SK-N-SH treated with all-trans-retinoic acid at 6 μM for 48 hours (cell line): ENCODE measurements around the gene DPP9.

ENCODE experiments used
- ATAC-seq: fragments of 200-7000 bp; cut with Tn5 transposase; 3 replicates; pipeline ENCODE4 v1.9.1; 2020; ENCODE audit warnings: mild to moderate bottlenecking, moderate library complexity
- ARNTL ChIP-seq: fragments of 450-650 bp; formaldehyde crosslinking; IDR thresholded peaks from 2 replicates; pipeline ENCODE4 v1.5.0; 2020; ENCODE audit warnings: low read depth, mild to moderate bottlenecking, moderate library complexity, borderline replicate concordance
- BACH2 ChIP-seq: fragments of 250-450 bp; sonication (Bioruptor Pico); IDR thresholded peaks from 2 replicates; pipeline ENCODE4 v1.9.0; 2021; ENCODE audit warnings: mild to moderate bottlenecking, borderline replicate concordance
- ESRRG ChIP-seq: fragments of 250-450 bp; sonication (Bioruptor Pico); IDR thresholded peaks from 2 replicates; pipeline ENCODE4 v1.6.1; 2021; ENCODE audit warnings: mild to moderate bottlenecking
- GLIS3 ChIP-seq: fragments of 250-450 bp; sonication (Bioruptor Pico); IDR thresholded peaks from 2 replicates; pipeline ENCODE4 v1.5.0; 2020; ENCODE audit warnings: mild to moderate bottlenecking, moderate library complexity
- ISL1 ChIP-seq: fragments of 250-450 bp; sonication (Bioruptor Pico); IDR thresholded peaks from 2 replicates; pipeline ENCODE4 v2.1.2; 2022; ENCODE audit warnings: mild to moderate bottlenecking, moderate library complexity
- OSR1 ChIP-seq: fragments of 250-450 bp; sonication (Bioruptor Pico); IDR thresholded peaks from 2 replicates; pipeline ENCODE4 v1.8.0; 2022; ENCODE audit warnings: moderate library complexity, mild to moderate bottlenecking, inconsistent platforms
- PPARA ChIP-seq: fragments of 250-450 bp; sonication (Bioruptor Pico); IDR thresholded peaks from 2 replicates; pipeline ENCODE4 v1.5.0; 2020; ENCODE audit warnings: mild to moderate bottlenecking, borderline replicate concordance
- RARB ChIP-seq: fragments of 250-450 bp; sonication (Bioruptor Pico); IDR thresholded peaks from 2 replicates; pipeline ENCODE4 v1.8.0; 2021; ENCODE audit warnings: mild to moderate bottlenecking, moderate library complexity
- SNAI2 ChIP-seq: fragments of 250-450 bp; sonication (Bioruptor Pico); IDR thresholded peaks from 2 replicates; pipeline ENCODE4 v1.5.0; 2020; ENCODE audit warnings: mild to moderate bottlenecking, moderate library complexity
- TCF4 ChIP-seq: fragments of 250-450 bp; sonication (Bioruptor Pico); IDR thresholded peaks from 2 replicates; pipeline ENCODE4 v1.8.0; 2021; ENCODE audit warnings: mild to moderate bottlenecking, moderate library complexity, borderline replicate concordance
- TOX ChIP-seq: fragments of 250-450 bp; sonication (Bioruptor Pico); IDR thresholded peaks from 2 replicates; pipeline ENCODE4 v1.8.0; 2021; ENCODE audit warnings: mild to moderate bottlenecking, moderate library complexity, borderline replicate concordance
- ZC3H10 ChIP-seq: fragments of 250-450 bp; sonication (Bioruptor Pico); IDR thresholded peaks from 2 replicates; pipeline ENCODE4 v1.5.1; 2021; ENCODE audit warnings: mild to moderate bottlenecking, moderate library complexity
- ZFP3 ChIP-seq: fragments of 250-450 bp; sonication (Bioruptor Pico); IDR thresholded peaks from 2 replicates; pipeline ENCODE4 v1.5.0; 2020; ENCODE audit warnings: mild to moderate bottlenecking, moderate library complexity
- ZFP30 ChIP-seq: fragments of 450-650 bp; formaldehyde crosslinking; IDR thresholded peaks from 2 replicates; pipeline ENCODE4 v1.5.0; 2022; ENCODE audit warnings: mild to moderate bottlenecking, moderate library complexity
- ZNF565 ChIP-seq: fragments of 450-650 bp; formaldehyde crosslinking; conservative IDR thresholded peaks from 2 replicates; pipeline ENCODE4 v1.5.0; 2020; ENCODE audit warnings: low read depth, mild to moderate bottlenecking, moderate library complexity
- ZNF70 ChIP-seq: fragments of 450-650 bp; formaldehyde crosslinking; IDR thresholded peaks from 2 replicates; pipeline ENCODE4 v1.5.0; 2020; ENCODE audit warnings: mild to moderate bottlenecking, moderate library complexity
- ZNF8 ChIP-seq: fragments of 450-650 bp; formaldehyde crosslinking; IDR thresholded peaks from 2 replicates; pipeline ENCODE4 v1.5.0; 2020; ENCODE audit warnings: mild to moderate bottlenecking, moderate library complexity
- TF ChIP-seq, protein P1 (sequence below): fragments of 250-450 bp; sonication (Bioruptor Pico); IDR thresholded peaks from 2 replicates; pipeline ENCODE4 v1.8.0; 2020; ENCODE audit warnings: mild to moderate bottlenecking, moderate library complexity, borderline replicate concordance
- TF ChIP-seq, protein P2 (sequence below): fragments of 250-450 bp; sonication (Bioruptor Pico); IDR thresholded peaks from 2 replicates; pipeline ENCODE4 v1.5.1; 2020; ENCODE audit warnings: low read depth, mild to moderate bottlenecking, moderate library complexity
- TF ChIP-seq, protein P3 (sequence below): fragments of 250-450 bp; sonication (Bioruptor Pico); IDR thresholded peaks from 2 replicates; pipeline ENCODE4 v1.8.0; 2021; ENCODE audit warnings: low read depth, mild to moderate bottlenecking, moderate library complexity, borderline replicate concordance
- TF ChIP-seq, protein P4 (sequence below): fragments of 250-450 bp; sonication (Bioruptor Pico); IDR thresholded peaks from 2 replicates; pipeline ENCODE4 v1.5.1; 2021; ENCODE audit warnings: mild to moderate bottlenecking, moderate library complexity
- TF ChIP-seq, protein P5 (sequence below): fragments of 250-450 bp; sonication (Bioruptor Pico); IDR thresholded peaks from 2 replicates; pipeline ENCODE4 v1.5.0; 2020; ENCODE audit warnings: mild to moderate bottlenecking, moderate library complexity

Gene DPP9

DNA sequence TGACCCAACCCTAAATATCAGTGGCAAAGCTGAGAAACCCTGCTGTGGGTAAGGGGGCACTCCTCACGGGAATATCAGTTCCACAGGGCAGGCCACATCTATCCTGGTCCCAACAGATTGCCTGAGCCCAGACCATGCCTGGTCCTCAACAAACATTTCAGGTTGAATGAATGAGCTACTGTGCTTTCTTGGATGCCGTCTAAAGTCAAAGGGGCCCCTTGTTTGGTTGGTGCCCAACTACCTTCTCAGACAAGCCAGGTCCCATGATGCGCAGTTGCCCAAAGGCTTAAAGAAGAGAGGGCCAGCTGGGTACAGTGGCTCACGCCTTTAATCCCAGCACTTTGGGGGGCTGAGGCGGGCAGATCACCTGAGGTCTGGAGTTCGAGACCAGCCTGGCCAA is 2.4 kb downstream of the DPP9 start:
- ATAC-seq: no peak
- TF ChIP-seq OSR1 (CRISPR knock-in tag) (no peak), ZFP30 (CRISPR knock-in tag) (no peak), GLIS3 (CRISPR knock-in tag) (no peak), ZC3H10 (no peak), ESRRG (no peak), ARNTL (CRISPR knock-in tag) (no peak), ZNF70 (CRISPR knock-in tag) (no peak), PPARA (CRISPR knock-in tag) (no peak), ISL1 (CRISPR knock-in tag) (no peak), TCF4 (CRISPR knock-in tag) (no peak), ZNF565 (CRISPR knock-in tag) (no peak), ZFP3 (CRISPR knock-in tag) (no peak), TOX (CRISPR knock-in tag) (no peak), BACH2 (CRISPR knock-in tag) (no peak)
- TF ChIP-seq, protein P1, sequence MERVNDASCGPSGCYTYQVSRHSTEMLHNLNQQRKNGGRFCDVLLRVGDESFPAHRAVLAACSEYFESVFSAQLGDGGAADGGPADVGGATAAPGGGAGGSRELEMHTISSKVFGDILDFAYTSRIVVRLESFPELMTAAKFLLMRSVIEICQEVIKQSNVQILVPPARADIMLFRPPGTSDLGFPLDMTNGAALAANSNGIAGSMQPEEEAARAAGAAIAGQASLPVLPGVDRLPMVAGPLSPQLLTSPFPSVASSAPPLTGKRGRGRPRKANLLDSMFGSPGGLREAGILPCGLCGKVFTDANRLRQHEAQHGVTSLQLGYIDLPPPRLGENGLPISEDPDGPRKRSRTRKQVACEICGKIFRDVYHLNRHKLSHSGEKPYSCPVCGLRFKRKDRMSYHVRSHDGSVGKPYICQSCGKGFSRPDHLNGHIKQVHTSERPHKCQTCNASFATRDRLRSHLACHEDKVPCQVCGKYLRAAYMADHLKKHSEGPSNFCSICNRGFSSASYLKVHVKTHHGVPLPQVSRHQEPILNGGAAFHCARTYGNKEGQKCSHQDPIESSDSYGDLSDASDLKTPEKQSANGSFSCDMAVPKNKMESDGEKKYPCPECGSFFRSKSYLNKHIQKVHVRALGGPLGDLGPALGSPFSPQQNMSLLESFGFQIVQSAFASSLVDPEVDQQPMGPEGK (CRISPR knock-in tag): no peak
- TF ChIP-seq, protein P2, sequence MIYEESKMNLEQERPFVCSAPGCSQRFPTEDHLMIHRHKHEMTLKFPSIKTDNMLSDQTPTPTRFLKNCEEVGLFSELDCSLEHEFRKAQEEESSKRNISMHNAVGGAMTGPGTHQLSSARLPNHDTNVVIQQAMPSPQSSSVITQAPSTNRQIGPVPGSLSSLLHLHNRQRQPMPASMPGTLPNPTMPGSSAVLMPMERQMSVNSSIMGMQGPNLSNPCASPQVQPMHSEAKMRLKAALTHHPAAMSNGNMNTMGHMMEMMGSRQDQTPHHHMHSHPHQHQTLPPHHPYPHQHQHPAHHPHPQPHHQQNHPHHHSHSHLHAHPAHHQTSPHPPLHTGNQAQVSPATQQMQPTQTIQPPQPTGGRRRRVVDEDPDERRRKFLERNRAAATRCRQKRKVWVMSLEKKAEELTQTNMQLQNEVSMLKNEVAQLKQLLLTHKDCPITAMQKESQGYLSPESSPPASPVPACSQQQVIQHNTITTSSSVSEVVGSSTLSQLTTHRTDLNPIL (CRISPR knock-in tag): no peak
- TF ChIP-seq, protein P3, sequence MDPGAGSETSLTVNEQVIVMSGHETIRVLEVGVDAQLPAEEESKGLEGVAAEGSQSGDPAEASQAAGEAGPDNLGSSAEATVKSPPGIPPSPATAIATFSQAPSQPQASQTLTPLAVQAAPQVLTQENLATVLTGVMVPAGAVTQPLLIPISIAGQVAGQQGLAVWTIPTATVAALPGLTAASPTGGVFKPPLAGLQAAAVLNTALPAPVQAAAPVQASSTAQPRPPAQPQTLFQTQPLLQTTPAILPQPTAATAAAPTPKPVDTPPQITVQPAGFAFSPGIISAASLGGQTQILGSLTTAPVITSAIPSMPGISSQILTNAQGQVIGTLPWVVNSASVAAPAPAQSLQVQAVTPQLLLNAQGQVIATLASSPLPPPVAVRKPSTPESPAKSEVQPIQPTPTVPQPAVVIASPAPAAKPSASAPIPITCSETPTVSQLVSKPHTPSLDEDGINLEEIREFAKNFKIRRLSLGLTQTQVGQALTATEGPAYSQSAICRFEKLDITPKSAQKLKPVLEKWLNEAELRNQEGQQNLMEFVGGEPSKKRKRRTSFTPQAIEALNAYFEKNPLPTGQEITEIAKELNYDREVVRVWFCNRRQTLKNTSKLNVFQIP: no peak
- TF ChIP-seq, all 23 proteins: peak for 0

DNA sequence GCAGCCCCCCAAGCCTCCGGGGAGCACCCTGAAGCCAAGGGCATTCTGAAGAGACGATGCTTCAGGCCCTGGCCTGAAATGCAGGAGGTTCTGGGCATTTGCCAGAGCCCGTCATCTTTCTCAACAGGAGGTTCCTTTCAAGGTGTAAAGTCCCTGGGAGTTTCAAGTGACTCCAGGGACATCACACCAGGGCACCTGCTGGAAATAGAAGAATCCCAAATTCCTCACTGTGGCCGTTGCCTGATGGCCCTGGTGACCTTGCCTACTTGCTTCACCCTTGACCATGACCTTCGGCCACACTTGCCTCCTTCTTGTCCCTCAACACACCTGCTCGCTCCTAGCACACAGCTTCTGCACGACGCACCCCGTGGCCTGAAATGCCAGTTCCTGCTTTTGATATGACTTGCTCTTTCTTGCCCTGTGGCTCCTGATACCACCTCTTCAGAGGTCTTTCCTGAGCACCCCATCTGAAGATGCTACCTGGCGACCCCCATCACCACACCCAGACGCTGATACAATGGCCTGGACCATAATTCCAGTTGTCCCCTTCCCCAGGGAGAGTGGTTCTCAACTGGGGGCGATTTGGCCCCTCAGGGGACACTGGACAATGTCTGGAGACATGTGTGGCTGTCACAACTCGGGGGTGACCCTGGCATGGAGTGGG is 3.5 kb downstream of the DPP9 start:
- no peak for ATAC-seq

More for the DNA sequence above, 3.5 kb downstream of the DPP9 start:
- TF ChIP-seq, protein P4, sequence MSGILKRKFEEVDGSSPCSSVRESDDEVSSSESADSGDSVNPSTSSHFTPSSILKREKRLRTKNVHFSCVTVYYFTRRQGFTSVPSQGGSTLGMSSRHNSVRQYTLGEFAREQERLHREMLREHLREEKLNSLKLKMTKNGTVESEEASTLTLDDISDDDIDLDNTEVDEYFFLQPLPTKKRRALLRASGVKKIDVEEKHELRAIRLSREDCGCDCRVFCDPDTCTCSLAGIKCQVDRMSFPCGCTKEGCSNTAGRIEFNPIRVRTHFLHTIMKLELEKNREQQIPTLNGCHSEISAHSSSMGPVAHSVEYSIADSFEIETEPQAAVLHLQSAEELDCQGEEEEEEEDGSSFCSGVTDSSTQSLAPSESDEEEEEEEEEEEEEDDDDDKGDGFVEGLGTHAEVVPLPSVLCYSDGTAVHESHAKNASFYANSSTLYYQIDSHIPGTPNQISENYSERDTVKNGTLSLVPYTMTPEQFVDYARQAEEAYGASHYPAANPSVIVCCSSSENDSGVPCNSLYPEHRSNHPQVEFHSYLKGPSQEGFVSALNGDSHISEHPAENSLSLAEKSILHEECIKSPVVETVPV: no peak
- TF ChIP-seq ZNF565 (CRISPR knock-in tag) (no peak), ZC3H10 (no peak), ZFP3 (CRISPR knock-in tag) (no peak), GLIS3 (CRISPR knock-in tag) (no peak), ZFP30 (CRISPR knock-in tag) (no peak), ZNF8 (CRISPR knock-in tag) (no peak), TOX (CRISPR knock-in tag) (no peak), SNAI2 (no peak), OSR1 (CRISPR knock-in tag) (no peak), ZNF70 (CRISPR knock-in tag) (no peak), RARB (CRISPR knock-in tag) (no peak), TCF4 (CRISPR knock-in tag) (no peak), ARNTL (CRISPR knock-in tag) (no peak), PPARA (CRISPR knock-in tag) (no peak), BACH2 (CRISPR knock-in tag) (no peak), ISL1 (CRISPR knock-in tag) (no peak)
- TF ChIP-seq, protein P5, sequence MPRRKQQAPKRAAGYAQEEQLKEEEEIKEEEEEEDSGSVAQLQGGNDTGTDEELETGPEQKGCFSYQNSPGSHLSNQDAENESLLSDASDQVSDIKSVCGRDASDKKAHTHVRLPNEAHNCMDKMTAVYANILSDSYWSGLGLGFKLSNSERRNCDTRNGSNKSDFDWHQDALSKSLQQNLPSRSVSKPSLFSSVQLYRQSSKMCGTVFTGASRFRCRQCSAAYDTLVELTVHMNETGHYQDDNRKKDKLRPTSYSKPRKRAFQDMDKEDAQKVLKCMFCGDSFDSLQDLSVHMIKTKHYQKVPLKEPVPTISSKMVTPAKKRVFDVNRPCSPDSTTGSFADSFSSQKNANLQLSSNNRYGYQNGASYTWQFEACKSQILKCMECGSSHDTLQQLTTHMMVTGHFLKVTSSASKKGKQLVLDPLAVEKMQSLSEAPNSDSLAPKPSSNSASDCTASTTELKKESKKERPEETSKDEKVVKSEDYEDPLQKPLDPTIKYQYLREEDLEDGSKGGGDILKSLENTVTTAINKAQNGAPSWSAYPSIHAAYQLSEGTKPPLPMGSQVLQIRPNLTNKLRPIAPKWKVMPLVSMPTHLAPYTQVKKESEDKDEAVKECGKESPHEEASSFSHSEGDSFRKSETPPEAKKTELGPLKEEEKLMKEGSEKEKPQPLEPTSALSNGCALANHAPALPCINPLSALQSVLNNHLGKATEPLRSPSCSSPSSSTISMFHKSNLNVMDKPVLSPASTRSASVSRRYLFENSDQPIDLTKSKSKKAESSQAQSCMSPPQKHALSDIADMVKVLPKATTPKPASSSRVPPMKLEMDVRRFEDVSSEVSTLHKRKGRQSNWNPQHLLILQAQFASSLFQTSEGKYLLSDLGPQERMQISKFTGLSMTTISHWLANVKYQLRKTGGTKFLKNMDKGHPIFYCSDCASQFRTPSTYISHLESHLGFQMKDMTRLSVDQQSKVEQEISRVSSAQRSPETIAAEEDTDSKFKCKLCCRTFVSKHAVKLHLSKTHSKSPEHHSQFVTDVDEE (CRISPR knock-in tag): no peak
- TF ChIP-seq, protein P3: no peak
- TF ChIP-seq, protein P1 (CRISPR knock-in tag): no peak
